NT2/D1 (cell line): ENCODE measurements around the gene MYO5B.

Experiments used
- SUZ12 ChIP-seq: IDR thresholded peaks from 2 replicates; pipeline ENCODE4 v1.6.1; 2011; ENCODE audit not compliant: insufficient read length, insufficient read depth; ENCODE audit errors: extremely low read depth
- YY1 ChIP-seq: IDR thresholded peaks from 2 replicates; pipeline ENCODE4 v1.6.1; 2011; ENCODE audit not compliant: insufficient read length, insufficient read depth
- ZNF274 ChIP-seq: IDR thresholded peaks from 2 replicates; pipeline ENCODE4 v1.6.1; 2011; ENCODE audit warnings: mild to moderate bottlenecking, low read depth, low read length

DNA sequence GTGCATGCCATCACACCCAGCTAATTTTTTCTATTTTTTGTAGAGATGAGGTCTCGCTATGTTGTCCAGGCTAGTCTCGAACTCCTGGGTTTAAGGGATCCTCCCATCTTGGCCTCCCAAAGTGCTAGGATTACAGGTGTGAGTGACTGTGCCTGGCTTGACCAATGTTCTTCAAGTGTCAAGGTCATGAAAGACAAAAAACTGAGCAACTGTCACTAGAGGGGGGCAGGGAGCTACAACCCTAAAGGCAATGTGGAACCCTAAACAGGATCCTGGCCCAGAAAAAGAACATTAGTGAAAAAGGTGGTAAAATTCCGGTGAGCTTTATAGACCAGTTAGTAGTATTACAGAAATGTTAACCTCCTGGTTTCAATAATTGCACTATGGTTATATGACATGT lies 7.3 kb downstream of the MYO5B start:
- no peak for TF ChIP-seq YY1
- no peak for TF ChIP-seq SUZ12
- TF ChIP-seq ZNF274, result no peak
